HG03039 (cell line): ENCODE results near the gene FAM89B.

Experiments
- ATAC-seq: cut with Tn5 transposase; IDR thresholded peaks from one replicate; pipeline ENCODE4 v1.9.1; 2021; ENCODE audit warnings: mild to moderate bottlenecking, moderate library complexity; ENCODE audit not compliant: unreplicated experiment

FAM89B gene

DNA sequence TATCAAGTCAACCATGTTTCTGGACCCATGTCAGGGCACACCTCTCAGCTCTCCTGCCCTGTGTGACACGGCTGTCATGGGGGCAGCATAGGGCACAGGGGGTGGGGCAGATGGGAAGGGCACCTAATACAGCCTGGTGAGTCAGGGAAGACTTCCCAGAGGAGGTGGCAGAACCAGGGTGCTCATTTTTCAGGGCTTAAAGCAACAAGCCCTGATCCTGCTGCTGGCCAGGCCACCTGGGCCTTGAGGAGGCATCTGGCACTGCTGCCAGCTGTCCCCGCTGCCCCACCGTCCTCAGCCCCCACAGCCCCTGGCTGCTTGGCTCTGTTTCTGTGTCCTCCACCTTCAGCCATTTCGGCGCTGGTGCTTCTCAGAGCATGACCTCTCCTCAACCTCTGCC, 37.3 kb downstream of the FAM89B start:
- no peak for ATAC-seq

DNA sequence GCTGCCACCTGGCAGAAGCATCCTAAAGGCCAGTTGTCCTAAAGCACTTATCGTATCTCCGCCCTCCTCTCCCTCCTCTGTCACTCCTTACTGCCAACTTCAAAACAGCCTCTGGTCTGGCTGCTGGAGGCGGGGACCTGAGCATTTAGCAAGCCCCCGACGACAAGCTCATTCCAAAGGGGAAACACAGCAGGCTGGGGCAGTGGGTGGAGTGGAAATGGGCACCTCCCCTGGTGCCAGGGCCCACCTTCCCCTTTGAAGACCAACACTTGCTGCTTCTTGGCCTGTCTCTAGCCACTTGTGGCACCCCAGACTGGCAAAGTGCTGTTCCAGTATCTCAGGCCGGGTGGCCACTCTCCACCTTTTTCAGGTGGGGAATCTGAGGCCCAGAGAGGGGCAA, 38.1 kb downstream of the FAM89B start:
- ATAC-seq = no peak

DNA sequence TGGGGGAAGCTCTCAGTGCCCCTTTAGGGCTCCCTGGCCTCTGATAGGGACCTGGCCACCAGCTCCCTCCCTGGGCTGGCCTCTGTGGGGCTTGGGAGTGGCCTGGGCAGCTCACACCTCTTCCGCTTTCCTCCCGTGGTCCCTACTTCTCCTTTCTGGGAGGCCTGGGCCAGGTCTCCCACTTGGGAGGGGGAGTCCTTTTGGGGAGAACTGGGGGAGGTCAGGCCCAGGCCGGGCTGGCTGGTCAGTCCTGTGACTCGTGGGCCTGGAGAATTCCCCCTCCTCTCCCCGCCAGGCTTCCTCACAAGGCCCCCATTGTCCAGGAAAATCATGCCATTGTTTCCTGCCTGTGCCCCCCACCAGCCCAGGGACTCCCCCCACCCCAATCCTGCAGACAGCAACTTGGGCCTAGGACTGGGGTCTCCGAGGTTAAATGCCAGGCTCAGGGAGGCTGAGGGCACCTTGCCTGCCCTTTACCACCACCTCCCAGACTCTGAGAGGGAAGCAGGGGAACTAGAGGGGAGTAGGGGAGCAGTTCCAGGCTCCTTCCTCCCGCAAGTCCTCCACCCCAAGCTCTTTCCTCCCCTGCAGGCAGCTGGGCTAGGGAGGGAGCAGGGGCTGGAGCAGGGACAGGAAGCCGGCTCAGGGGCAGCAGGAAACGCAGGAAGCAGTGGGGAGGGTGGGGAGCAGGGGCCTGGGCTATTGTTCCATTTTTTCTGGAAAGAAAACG, 38.9 kb downstream of the FAM89B start:
- no peak for ATAC-seq

DNA sequence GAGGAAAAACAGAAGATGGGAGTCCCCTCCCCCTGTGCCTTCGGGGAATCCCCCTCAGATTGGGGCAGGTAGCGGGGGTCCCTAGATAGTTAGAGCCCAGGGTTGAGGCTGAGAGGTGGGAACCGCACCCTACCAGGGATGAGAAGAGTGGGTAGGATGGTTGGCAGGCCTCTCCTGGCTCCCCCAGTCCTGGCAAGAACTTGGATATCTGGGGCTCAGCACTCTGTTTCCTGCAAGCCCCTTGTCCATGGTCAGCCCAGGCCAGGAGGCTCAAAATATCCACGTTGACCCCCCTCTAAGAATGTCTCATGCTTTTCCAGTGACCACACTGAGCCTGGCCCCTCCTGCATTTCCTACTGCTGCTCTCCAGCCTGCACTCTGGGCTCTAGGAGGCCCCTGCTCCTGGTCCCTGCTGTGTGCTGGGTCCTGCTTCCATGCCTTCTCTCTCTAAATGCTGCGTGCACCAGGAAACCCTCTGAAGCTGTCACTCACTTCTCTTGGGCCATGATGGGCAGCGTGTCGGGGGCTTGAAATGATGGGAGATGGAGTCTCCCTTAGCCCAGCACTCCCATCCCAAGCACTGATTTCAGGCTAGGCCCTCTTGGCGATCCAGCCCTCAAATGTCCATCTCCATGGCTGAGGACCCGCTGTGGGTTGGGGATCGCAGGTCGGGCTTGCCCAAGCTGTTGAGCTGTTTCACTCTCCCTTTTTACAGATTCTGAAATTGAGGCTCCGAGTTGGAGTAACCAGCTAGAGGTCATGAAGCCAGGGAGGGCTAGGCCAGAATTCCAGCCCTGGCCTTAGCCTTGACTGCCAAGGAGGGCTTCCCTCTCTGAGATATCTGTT, 39.6 kb downstream of the FAM89B start:
- no peak for ATAC-seq

DNA sequence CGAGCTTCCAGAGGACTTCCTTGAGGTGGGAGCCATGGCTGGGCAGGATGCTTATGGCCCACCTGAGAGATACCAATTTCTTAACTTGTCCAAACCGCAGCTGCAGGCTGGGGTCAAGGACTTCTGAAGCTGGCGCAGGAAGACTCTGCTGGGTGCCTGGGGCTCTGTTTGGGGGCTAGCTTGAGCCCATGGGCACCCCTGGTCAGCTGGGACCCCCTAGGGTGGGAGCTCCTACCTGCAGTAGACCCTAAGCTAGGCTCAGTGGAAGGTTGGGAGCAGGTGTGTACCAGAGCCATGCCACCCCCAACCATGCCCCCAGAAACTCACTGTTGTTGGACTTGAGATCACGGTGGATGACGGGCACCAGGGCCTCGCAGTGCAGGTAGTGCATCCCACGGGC, 40.4 kb downstream of the FAM89B start:
- no peak for ATAC-seq

DNA sequence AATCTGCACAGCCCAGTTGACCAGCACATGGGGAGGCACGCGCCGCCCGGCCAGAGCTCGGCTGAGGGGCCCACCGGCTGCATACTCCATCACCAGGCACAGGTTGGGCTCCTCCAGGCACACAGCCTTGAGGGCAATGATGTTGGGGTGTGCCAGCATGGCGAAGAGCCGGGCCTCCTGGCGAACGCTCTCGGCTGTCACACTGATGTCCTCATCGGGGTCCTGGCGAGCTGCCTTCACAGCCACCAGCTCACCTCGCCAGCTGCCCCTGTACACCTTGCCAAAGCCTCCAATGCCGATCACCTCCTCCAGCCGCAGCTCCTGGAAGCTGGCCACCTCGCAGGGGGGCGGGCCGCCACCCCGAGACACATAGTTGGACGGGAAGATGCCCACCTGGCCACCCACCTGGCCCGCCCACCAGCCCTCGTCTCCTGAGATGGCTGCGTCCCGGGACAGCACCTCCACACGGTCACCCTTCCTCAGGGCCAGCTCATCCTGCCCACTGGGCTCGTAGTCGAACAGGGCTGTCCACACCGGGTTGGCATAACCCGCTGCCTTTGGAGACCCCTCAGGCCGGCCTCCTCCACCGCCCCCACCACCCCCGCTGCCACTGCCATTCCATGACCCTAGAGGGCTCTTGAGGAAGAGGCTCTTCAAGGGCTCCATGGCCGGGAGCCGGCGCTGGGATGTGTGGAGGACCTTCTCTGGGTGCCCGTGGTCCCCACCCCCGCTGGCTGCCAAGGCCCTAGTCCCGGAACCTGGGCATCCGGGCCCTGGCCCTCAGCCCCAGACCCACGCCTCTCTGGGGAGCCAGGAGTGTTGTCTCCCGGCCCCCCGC, 41.0 kb downstream of the FAM89B start:
- ATAC-seq = no peak

DNA sequence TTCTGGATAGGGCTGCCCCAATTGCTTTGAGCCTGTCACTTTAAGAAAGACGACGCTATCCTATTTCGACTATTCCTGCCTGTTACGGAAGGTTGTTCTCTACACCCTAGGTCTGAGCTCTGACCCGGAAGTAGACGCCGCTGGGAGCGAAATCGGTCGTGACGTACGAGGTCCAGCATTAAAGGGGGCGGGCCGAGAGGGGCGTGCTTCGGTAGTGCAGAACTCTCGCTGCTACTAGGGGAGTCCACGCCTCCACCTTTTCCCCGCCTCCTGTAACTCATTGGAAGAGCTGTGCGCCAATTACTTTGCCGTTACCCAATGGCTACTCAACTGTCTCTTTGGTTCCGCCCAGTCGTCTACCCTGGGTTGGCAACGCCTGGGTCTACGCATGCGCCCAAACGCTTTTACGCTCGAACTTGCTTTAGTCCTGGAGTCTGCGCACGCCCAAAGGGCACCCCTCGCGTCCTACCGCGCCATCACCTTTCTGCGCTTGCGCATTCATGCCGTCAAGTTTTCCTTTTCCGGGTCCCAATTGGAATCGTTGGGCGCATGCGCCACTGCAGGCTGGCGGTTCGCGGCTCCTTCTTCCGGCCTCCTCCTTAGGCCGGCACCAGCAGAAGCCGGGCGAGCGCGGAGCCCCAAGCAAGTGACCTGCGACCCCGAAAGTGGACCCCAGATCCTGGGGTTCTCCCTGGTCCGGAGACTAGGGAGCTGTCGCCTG, 43.1 kb downstream of the FAM89B start, which contains the start of gene PCNX3:
Gene PCNX3 (plus strand): TSS at position 548 of the 721 bp plus-strand sequence. CDS start 536 bp downstream, outside the sequence.
- ATAC-seq = peak; percentile 71

DNA sequence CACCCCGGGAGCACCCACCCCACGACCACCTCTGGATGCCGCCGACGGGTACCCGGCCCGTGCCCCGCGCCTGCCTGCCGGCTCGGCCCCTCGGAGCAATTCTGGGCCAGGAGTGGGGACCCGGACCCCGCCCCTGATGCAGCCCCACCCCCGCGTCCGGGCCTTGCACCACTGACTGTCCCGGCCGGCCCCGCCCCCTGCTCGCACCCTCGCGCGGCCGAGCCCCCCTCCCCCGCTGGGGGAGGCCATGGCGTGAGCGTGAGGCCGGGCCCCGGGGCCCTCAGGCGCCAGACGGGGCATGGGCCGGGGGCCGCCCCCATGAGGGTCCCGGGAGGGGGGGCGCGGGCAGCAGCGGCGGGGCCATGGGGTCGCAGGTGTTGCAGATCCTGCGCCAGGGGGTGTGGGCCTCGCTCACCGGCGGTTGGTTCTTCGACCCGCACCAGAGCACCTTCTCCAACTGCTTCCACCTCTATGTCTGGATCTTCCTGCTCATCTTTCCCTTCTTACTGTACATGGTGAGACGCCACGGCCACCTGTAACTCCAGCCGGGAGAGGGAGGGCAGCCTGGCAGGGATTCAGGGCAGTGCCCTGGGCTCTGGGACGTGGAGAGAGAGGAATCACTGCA, 43.7 kb downstream of the FAM89B start:
- peak; percentile 0 for ATAC-seq

DNA sequence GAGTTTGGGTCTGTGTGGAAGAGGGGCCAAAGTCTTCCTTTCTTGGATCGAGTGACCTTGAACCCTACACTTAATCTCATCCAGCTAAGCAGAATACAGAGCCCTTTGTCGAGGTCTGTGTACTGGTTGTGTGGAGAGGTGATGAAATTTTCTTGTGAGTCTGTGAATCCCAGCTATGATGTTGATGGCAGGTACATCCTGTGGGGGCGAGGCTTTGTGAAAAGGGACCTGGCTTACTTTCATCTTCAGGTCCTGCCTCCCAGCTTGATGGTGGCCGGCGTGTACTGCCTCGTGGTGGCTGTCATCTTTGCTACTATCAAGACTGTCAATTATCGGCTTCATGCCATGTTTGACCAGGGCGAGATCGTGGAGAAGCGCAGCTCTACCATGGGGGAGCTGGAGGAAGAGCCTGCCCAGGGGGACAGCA, 44.2 kb downstream of the FAM89B start:
- no peak for ATAC-seq

DNA sequence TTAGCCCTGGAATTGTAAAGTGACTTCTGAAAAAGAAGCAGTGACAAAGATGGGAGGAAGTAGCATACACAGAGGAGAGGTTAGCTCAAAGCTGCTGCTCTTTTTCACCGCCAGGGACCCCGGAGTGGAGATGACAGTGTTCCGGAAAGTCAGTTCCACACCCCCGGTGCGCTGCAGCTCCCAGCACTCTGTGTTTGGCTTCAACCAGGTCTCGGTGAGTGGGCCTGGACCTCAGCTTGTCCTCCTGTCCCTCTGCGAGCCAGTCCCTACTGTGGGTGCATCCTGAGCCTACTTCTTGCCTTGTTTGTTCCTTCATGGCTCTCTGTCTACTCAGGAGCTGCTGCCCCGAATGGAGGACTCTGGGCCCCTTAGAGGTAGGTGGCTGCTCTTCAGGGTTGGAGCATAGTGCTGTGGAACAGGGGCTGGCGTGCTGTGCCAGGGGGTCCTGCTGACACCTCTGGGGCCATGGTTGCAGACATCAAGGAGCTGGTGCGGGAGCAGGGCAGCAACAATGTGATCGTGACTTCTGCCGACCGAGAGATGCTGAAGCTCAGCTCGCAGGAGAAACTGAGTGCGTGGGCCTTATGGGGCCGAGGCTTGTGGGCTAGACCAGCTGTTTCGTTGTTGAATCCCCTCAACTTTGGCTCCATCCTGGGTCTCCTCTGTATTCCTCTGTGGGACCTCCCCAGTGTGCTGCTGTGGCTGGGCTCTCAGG, 45.0 kb downstream of the FAM89B start:
- ATAC-seq = no peak

DNA sequence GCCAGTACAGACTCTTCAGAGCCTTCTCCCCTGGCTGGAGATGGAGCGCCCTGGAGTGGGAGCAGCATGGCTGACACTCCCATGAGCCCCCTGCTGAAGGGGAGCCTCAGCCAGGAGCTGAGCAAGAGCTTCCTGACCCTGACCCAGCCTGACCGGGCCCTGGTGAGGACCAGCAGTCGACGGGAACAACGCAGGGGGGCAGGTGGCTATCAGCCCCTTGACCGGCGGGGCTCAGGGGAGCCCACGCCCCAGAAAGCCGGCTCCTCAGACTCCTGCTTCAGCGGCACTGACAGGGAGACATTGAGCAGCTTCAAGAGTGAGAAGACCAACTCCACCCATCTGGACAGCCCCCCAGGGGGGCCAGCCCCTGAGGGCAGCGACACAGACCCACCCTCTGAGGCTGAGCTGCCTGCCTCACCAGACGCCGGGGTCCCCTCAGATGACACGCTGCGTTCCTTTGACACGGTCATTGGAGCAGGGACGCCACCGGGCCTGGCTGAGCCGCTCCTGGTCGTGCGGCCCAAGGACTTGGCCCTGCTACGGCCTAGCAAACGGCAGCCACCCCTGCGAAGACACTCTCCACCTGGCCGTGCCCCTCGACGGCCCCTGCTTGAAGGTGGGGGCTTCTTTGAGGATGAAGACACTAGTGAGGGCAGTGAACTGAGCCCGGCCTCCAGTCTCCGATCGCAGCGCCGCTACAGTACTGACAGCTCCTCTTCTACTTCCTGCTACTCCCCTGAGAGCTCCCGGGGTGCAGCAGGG, 45.8 kb downstream of the FAM89B start:
- no peak for ATAC-seq

DNA sequence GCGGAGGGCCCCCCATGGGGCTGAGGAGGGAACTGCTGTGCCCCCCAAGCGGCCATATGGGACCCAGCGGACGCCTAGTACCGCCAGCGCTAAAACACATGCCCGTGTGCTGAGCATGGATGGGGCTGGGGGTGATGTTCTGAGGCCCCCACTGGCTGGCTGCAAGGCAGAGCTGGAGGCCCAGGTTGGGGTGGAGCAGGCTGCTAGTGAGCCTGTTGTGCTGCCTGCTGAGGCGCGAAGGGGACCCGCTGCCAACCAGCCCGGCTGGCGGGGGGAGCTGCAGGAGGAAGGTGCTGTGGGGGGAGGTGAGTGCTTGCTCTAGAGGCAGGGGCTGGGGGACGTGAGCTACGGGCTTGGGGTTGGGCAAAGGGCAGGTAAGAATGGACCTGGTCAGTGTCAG, 46.4 kb downstream of the FAM89B start:
- no peak for ATAC-seq

DNA sequence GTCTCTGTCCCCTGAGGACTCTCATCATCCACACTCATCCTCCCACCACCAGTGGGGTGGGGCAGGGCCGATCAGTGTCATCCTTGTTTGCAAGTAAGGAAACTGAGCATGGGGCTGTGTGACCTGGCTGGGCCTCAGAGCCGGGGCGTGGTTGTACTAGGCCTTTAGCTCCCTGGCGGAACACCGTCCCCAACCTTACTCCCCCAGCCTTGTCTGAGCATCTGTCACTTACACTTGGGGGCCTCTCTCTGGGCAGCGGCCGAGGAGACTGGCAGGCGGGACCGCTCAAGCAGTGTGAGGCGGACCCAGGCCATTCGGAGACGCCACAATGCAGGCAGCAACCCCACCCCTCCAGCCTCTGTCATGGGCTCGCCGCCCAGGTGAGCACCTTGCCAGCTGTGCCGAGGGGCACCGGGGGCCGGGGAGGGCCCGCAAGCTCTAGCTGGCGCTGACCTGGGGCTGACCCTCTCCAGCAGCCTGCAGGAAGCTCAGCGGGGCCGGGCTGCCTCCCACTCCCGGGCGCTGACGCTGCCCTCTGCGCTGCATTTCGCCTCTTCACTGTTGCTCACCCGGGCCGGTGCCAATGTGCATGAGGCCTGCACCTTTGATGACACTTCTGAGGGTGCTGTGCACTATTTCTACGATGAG, 47.1 kb downstream of the FAM89B start:
- ATAC-seq = no peak

DNA sequence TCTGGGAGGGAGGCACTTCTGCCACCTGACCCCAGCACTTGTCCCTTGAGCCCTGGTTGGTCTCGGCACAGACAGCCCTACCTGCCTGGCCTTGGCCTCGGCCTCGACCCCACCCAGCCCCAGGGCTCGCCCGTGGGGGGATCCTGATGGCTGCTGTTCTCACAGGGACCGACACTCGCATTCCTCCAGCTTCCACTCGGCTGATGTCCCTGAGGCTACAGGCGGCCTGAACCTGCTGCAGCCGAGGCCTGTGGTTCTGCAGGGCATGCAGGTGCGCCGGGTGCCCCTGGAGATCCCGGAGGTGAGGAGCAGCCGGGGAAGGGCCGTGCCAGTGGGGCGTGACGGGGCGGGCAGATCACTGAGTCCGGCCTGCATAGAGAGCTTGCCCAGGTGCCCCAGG, 48.3 kb downstream of the FAM89B start:
- ATAC-seq = no peak

DNA sequence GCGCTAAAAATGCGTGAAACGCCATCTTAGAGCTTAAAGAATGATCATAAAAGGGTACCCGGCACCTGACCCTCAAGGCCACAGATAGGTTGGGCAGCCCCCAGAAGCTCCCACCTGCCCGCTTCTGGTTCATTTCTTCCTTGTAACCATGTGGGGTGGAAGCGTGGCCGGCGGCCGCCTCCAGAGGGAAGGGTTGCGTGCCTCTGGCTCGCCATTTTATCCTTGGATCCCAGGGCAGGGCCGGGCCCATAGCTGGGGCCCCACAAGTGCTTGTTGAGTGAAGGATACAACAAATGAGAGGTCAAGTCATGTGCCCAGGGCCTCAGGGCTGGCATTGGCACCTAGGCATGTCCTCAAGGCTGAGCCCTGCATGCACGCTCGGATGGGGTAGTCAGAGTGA, 49.1 kb downstream of the FAM89B start:
- ATAC-seq = no peak

DNA sequence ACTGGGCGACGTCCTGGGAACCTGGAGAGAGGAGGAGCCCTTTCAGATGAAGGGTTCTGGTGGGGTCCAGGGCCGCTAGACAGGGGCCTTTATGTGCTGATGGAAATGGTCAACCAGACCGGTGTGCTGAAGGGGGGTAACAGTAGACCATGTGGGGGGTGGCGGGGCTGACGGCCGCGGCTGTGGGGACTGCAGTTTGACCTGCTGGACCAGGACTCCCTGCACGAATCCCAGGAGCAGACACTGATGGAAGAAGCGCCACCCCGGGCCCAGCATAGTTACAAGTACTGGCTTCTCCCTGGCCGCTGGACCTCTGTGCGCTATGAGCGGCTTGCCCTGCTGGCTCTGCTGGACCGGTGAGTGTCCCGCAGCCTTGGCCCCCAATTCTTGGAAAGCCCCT, 49.7 kb downstream of the FAM89B start:
- ATAC-seq = no peak

DNA sequence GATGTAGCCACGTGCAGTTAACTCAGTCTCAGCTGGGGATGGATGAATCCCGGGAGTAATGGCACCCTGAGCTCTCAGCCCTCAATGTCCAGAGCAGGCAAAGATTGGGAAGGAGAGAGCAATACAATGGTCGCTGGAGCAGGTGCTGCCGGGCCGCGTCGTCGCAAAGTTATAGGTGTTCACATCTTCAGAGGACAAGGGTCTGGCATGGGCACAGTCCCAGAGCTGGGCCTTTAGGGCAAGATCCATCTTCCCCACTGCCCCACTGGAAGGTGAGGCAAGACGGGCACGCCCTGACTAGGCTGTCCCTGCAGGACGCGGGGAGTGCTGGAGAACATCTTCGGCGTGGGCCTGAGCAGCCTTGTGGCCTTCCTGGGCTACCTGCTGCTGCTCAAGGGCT, 50.8 kb downstream of the FAM89B start:
- ATAC-seq = no peak
